AG10803 (cell line): ENCODE data around the gene CYP2F1.
"Not testable (repeated sequence)": the region's sequence is repeated elsewhere in the genome, so short reads cannot be mapped to it uniquely, and the experiment has no call there.

ENCODE experiments used
- DNase-seq: peaks from one replicate; pipeline ENCODE4 v3.0.0; 2010; ENCODE audit warnings: low read depth
- H3K4me3 ChIP-seq: 2 replicates; pipeline ENCODE4 v1.5.1; 2011; ENCODE audit warnings: mild to moderate bottlenecking, low read length, control low read depth
- CTCF ChIP-seq: conservative IDR thresholded peaks from 2 replicates; pipeline ENCODE4 v1.5.1; 2011; ENCODE audit warnings: mild to moderate bottlenecking, low read length, control low read depth, inconsistent platforms

Gene CYP2F1

GRCh38 chr19:41089959-41090358 is 24.3 kb upstream of the CYP2F1 start:
- DNase-seq: no peak
- no peak for TF ChIP-seq CTCF
- H3K4me3 ChIP-seq: no peak overlapping the region

- DNase-seq: no peak
- no peak overlapping the region for H3K4me3 ChIP-seq
- no peak for TF ChIP-seq CTCF
These were observed 18.5 kb upstream of the CYP2F1 start for GRCh38 chr19:41095703-41096102.

DNA sequence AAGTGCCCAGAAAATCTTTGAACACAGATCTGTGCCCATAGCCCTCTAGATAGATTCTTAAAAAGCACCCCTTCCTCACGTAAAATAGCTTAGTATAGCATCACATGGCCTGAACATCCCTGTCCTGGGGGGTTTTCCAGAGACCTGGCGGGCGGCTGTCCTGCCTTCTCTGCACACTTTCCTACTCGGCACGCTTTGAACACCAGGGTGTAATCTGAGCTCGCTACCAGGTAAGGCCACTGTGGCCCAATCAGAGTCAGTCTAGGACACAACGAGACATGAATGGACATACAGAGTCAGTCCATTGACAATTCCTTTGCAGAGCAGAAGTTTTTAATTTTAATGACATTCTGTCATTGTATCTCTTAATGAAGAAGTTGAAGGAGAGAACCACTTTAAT is 17.9 kb upstream of the CYP2F1 start:
- TF ChIP-seq CTCF: no peak
- DNase-seq: no peak
- no peak overlapping the region for H3K4me3 ChIP-seq

DNA sequence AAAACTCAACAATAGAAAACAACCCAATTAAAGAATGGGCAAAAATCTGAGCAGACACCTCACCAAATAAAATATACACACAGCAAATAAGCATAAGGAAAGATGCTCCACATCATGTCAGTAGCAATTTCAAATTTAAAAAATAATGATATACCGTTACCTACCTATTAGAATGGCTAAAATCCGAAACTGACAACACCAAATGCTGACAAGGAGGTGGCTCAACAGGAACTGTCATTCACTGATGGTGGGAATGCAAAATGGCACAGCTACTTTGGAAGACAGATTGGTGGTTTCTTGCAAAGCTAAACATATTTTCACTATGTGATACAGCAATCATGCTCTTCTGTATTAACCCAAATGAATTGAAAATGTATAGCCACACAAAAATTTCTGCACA is 16.9 kb upstream of the CYP2F1 start:
- no peak for TF ChIP-seq CTCF
- no peak for DNase-seq
- H3K4me3 ChIP-seq: no peak overlapping the region

GRCh38 chr19:41098762-41099161 is 15.5 kb upstream of the CYP2F1 start:
- no peak for DNase-seq
- TF ChIP-seq CTCF: no peak
- no peak overlapping the region for H3K4me3 ChIP-seq

DNA sequence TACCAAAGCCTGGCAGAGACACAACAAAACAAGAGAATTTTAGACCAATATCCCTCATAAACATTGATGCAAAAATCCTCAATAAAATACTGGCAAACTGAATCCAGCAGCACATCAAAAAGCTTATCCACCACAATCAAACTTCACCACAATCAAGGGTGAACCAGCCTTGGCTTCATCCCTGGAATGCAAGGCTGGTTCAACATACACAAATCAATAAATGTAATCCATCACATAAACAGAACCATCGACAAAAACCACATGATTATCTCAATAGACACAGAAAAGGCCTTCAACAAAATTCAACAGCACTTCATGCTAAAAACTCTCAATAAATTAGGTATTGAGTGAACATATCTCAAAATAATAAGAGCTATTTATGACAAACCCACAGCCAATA is 12.0 kb upstream of the CYP2F1 start:
- not testable (repeated sequence) for DNase-seq, H3K4me3 ChIP-seq

DNA sequence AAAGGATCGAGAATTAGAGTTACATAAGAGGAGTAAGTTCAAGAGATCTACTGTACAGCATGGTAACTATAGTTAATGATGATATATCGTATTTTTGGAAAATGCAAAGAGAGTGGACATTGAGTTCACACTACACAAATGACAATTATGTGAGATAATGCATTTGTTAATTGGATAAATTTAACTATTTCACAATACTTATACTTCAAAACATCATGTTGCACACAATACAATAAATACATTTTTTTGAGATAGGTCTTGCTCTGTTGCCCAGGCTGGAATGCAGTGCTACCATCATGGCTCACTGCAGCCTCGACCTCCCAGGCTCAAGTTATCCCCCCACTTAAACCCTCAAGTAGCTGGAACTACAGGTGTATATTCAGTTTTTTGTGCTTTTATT is 8.1 kb upstream of the CYP2F1 start:
- no peak overlapping the region for H3K4me3 ChIP-seq
- TF ChIP-seq CTCF: no peak
- no peak for DNase-seq

- no peak for DNase-seq
- H3K4me3 ChIP-seq: no peak overlapping the region
- no peak for TF ChIP-seq CTCF
These were observed 2.9 kb upstream of the CYP2F1 start for GRCh38 chr19:41111296-41111695.
